Ishikawa (cell line): Measurements from ENCODE around the gene MRPL42.

Experiments used
- CEBPB ChIP-seq: IDR thresholded peaks from 2 replicates; pipeline ENCODE4 v1.6.1; 2012
- CREB1 ChIP-seq: IDR thresholded peaks from 2 replicates; pipeline ENCODE4 v1.6.1; 2012; ENCODE audit warnings: low read depth
- EGR1 ChIP-seq: IDR thresholded peaks from 2 replicates; pipeline ENCODE4 v1.6.1; 2012
- EP300 ChIP-seq: IDR thresholded peaks from 2 replicates; pipeline ENCODE4 v1.6.1; 2012; ENCODE audit warnings: borderline replicate concordance
- FOXM1 ChIP-seq: IDR thresholded peaks from 2 replicates; pipeline ENCODE4 v1.6.1; 2012; ENCODE audit warnings: low read depth, borderline replicate concordance
- MAX ChIP-seq: IDR thresholded peaks from 2 replicates; pipeline ENCODE4 v1.6.1; 2012
- NFIC ChIP-seq: IDR thresholded peaks from 2 replicates; pipeline ENCODE4 v1.6.1; 2012
- RAD21 ChIP-seq: IDR thresholded peaks from 2 replicates; pipeline ENCODE4 v1.6.1; 2012; ENCODE audit warnings: low read depth
- REST ChIP-seq: IDR thresholded peaks from 2 replicates; pipeline ENCODE4 v1.6.1; 2012; ENCODE audit warnings: low read depth, mild to moderate bottlenecking
- TAF1 ChIP-seq: IDR thresholded peaks from 2 replicates; pipeline ENCODE4 v1.6.1; 2012; ENCODE audit warnings: low read depth, mild to moderate bottlenecking
- TCF12 ChIP-seq: IDR thresholded peaks from 2 replicates; pipeline ENCODE4 v1.6.1; 2012; ENCODE audit warnings: low read depth
- TEAD4 ChIP-seq: IDR thresholded peaks from 2 replicates; pipeline ENCODE4 v1.6.1; 2012
- USF1 ChIP-seq: IDR thresholded peaks from 2 replicates; pipeline ENCODE4 v1.6.1; 2012
- YY1 ChIP-seq: IDR thresholded peaks from 2 replicates; pipeline ENCODE4 v1.6.1; 2012; ENCODE audit warnings: low read depth
- ZBTB7A ChIP-seq: IDR thresholded peaks from 2 replicates; pipeline ENCODE4 v1.6.1; 2012; ENCODE audit warnings: low read depth

MRPL42 gene

GRCh38 chr12:93461503-93461902, 5.8 kb upstream of the MRPL42 start:
- TF ChIP-seq FOXM1 (no peak), USF1 (no peak), TAF1 (no peak), RAD21 (no peak), CEBPB (no peak), EGR1 (no peak), NFIC (no peak), TEAD4 (no peak), ZBTB7A (no peak), YY1 (no peak), REST (no peak)

- TF ChIP-seq TCF12 (no peak), FOXM1 (no peak), RAD21 (no peak), TAF1 (no peak), CEBPB (no peak), CREB1 (no peak), MAX (no peak)
Measured at GRCh38 chr12:93465841-93466240, 1.5 kb upstream of the MRPL42 start.

- TF ChIP-seq ZBTB7A (no peak), MAX (no peak), FOXM1 (no peak), EP300 (no peak), TAF1 (no peak), EGR1 (no peak)
Measured at GRCh38 chr12:93466625-93467350, 526 bp upstream of the MRPL42 start.

GRCh38 chr12:93468008-93468371, 676 bp downstream of the MRPL42 start:
- TF ChIP-seq EGR1: no peak
- TF ChIP-seq RAD21: no peak
- TF ChIP-seq REST: no peak
- TF ChIP-seq YY1: no peak
- TF ChIP-seq CEBPB: no peak
- no peak for TF ChIP-seq CREB1
- no peak for TF ChIP-seq FOXM1
- TF ChIP-seq TCF12: no peak
- no peak for TF ChIP-seq MAX
- TF ChIP-seq TAF1: no peak

- no peak for TF ChIP-seq TAF1
- no peak for TF ChIP-seq ZBTB7A
- TF ChIP-seq USF1: no peak
- TF ChIP-seq FOXM1: no peak
- no peak for TF ChIP-seq TCF12
- no peak for TF ChIP-seq CEBPB
- TF ChIP-seq EP300: no peak
- TF ChIP-seq CREB1: no peak
- no peak for TF ChIP-seq NFIC
Measured at GRCh38 chr12:93469386-93469785, 2.1 kb downstream of the MRPL42 start.

- no peak for TF ChIP-seq EGR1
- TF ChIP-seq REST: no peak
- TF ChIP-seq CREB1: no peak
- no peak for TF ChIP-seq EP300
- TF ChIP-seq USF1: no peak
- TF ChIP-seq ZBTB7A: no peak
Measured at GRCh38 chr12:93476555-93476954, 9.2 kb downstream of the MRPL42 start.
